GM23248 (cell line): ENCODE measurements around the gene GSE1. TPM values are rescaled to one million over a fixed set of nuclear protein-coding genes. Genes with fewer than 3 reads are reported as not detected.
A peak's percentile ranks its signal among the peaks of the same experiment; 100 is the strongest.

ENCODE experiments used
- DNase-seq: peaks from one replicate; pipeline ENCODE4 v3.0.0-alpha.2; 2015
- H2AFZ ChIP-seq: fragments of 200-600 bp; sonication (generic); 2 replicates; pipeline ENCODE4 v1.6.1; 2016; ENCODE audit warnings: antibody characterized with exemption
- H3F3A ChIP-seq: fragments of 200-600 bp; sonication (generic); 2 replicates; pipeline ENCODE4 v1.6.1; 2016; ENCODE audit warnings: mild to moderate bottlenecking, antibody characterized with exemption, mixed run types; ENCODE audit not compliant: insufficient read depth
- H3K27ac ChIP-seq: fragments of 200-600 bp; sonication (generic); 2 replicates; pipeline ENCODE4 v1.5.1; 2016; ENCODE audit warnings: mild to moderate bottlenecking
- H3K27me3 ChIP-seq: fragments of 200-600 bp; sonication (generic); replicated peaks from 2 replicates; pipeline ENCODE4 v1.6.1; 2016; ENCODE audit warnings: mild to moderate bottlenecking; ENCODE audit not compliant: insufficient read depth
- H3K36me3 ChIP-seq: fragments of 200-600 bp; sonication (generic); 2 replicates; pipeline ENCODE4 v1.6.1; 2016; ENCODE audit warnings: low read depth, mild to moderate bottlenecking
- H3K4me1 ChIP-seq: fragments of 200-600 bp; sonication (generic); 2 replicates; pipeline ENCODE4 v1.6.1; 2016; ENCODE audit warnings: mild to moderate bottlenecking; ENCODE audit not compliant: insufficient read depth
- H3K4me2 ChIP-seq: fragments of 200-600 bp; sonication (generic); one replicate; pipeline ENCODE4 v1.6.1; 2016; ENCODE audit warnings: mild to moderate bottlenecking; ENCODE audit not compliant: unreplicated experiment
- H3K4me3 ChIP-seq: fragments of 200-600 bp; sonication (generic); 2 replicates; pipeline ENCODE4 v1.5.1; 2016; ENCODE audit warnings: mild to moderate bottlenecking
- H3K79me2 ChIP-seq: fragments of 200-600 bp; sonication (generic); 2 replicates; pipeline ENCODE4 v1.6.1; 2016; ENCODE audit warnings: mild to moderate bottlenecking; ENCODE audit not compliant: insufficient read depth
- H3K9ac ChIP-seq: fragments of 200-600 bp; sonication (generic); 2 replicates; pipeline ENCODE4 v1.6.1; 2016; ENCODE audit warnings: mild to moderate bottlenecking
- H3K9me2 ChIP-seq: fragments of 200-600 bp; sonication (generic); 2 replicates; pipeline ENCODE4 v1.6.1; 2016; ENCODE audit warnings: mixed run types, mild to moderate bottlenecking, moderate library complexity; ENCODE audit not compliant: insufficient read depth
- H3K9me3 ChIP-seq: fragments of 200-600 bp; sonication (generic); one replicate; pipeline ENCODE4 v1.6.1; 2017; ENCODE audit warnings: low read depth
- H4K20me1 ChIP-seq: fragments of 200-600 bp; sonication (generic); 2 replicates; pipeline ENCODE4 v1.6.0; 2016; ENCODE audit not compliant: insufficient read depth
- EZH2 ChIP-seq: fragments of 200-600 bp; sonication (generic); IDR thresholded peaks from 2 replicates; pipeline ENCODE4 v1.6.1; 2018; ENCODE audit warnings: antibody characterized with exemption, mild to moderate bottlenecking; ENCODE audit not compliant: insufficient read depth, poor library complexity, severe bottlenecking
- EZH2phosphoT487 ChIP-seq: fragments of 200-600 bp; sonication (generic); IDR thresholded peaks from 2 replicates; pipeline ENCODE4 v1.6.1; 2018; ENCODE audit warnings: antibody characterized with exemption, moderate library complexity, mild to moderate bottlenecking, low read depth; ENCODE audit not compliant: insufficient read depth
- WGBS, 2 experiments: methylation state at CpG; one replicate each; pipeline ENCODE4 v1.1.6; 2015 to 2017; ENCODE audit warnings: low lambda C conversion rate in 2 of 2, low coverage in 1 of 2; ENCODE audit errors: missing lambda C conversion rate in 2 of 2; 5-methylcytosine and 5-hydroxymethylcytosine counted together
- in situ Hi-C: fragments of 300-500 bp; cut with MboI; formaldehyde crosslinking; loops from 2 replicates; pipeline ENCODE4 v1.15.0; 2020
- polyA plus RNA-seq: library from polyadenylated mRNA; unstranded; fragments of >200 nt; fragmentation: Nextera tagmentation; extraction: Ambion mirVana; gene quantifications from 2 replicates; pipeline ENCODE4 v1.2.1, GENCODE V29; 2016
- total RNA-seq: library from RNA; depleted of rRNA; stranded (reverse); fragments of >200 nt; shearing (Covaris generic); gene quantifications from 2 replicates; pipeline ENCODE4 v1.2.3, GENCODE V29; 2014

The GSE1 gene
- total and polyA plus RNA-seq, 2 experiments from 2014 or later: 11.6 to 35.1 TPM

DNA sequence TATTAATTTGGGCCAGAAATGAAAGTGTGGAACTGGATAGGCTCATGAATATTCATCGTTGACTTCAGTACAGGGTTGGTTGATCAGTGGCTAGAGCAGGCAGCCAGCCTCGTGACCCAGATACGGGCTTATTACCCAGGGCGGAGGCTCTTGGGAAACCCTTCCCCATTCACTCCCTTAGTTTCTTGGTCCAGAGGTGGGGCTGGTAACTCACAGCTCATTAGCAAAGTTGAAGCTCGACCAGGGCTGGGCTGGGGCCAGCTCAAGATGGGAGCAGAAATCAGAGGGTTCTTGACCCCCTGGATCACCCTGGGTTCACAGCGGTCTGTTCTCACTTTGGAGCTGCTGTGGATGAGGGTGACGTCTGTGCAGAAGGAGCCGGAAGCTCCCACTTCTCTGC is 44.6 kb upstream of the GSE1 start:
- no peak overlapping the region for H3K4me2 ChIP-seq
- in situ Hi-C loops: no loop called here
- no peak for TF ChIP-seq EZH2phosphoT487
- TF ChIP-seq EZH2: no peak
- no peak overlapping the region for H3K9ac ChIP-seq
- peaks cover 98% of the 10 kb centered on the region for H3K79me2 ChIP-seq
- H3K27ac ChIP-seq: no peak overlapping the region
- H4K20me1 ChIP-seq: peaks cover 12% of the 10 kb centered on the region
- no peak overlapping the region for H3K4me3 ChIP-seq
- no peaks in the 10 kb centered on the region for H3K27me3 ChIP-seq
- no peaks in the 10 kb centered on the region for H3F3A ChIP-seq
- WGBS, 2 experiments: 62 to 63% methylated on average over 8 of the region's 8 CpGs
- no peaks in the 10 kb centered on the region for H3K36me3 ChIP-seq
- peaks cover 3% of the 10 kb centered on the region; the same call in 1 of the 2 replicates for H3K4me1 ChIP-seq
- no peak overlapping the region for H2AFZ ChIP-seq
- no peaks in the 10 kb centered on the region for H3K9me3 ChIP-seq
- DNase-seq: no peak
- no peaks in the 10 kb centered on the region for H3K9me2 ChIP-seq

GRCh38 chr16:85569039-85569614 is 44.0 kb upstream of the GSE1 start:
- H3K9me3 ChIP-seq: no peaks in the 10 kb centered on the region
- WGBS, 2 experiments: 86 to 89% methylated on average over 11 of the region's 11 CpGs
- TF ChIP-seq EZH2: no peak
- no peak for TF ChIP-seq EZH2phosphoT487
- no peaks in the 10 kb centered on the region for H3F3A ChIP-seq
- no peak for DNase-seq
- in situ Hi-C loops: no loop called here
- H3K9me2 ChIP-seq: no peaks in the 10 kb centered on the region
- H2AFZ ChIP-seq: no peak overlapping the region
- H3K4me2 ChIP-seq: no peak overlapping the region
- H3K4me1 ChIP-seq: peaks cover 9% of the 10 kb centered on the region
- H3K4me3 ChIP-seq: no peak overlapping the region
- H3K9ac ChIP-seq: no peak overlapping the region
- H3K27ac ChIP-seq: no peak overlapping the region
- peaks cover 98% of the 10 kb centered on the region for H3K79me2 ChIP-seq
- H3K36me3 ChIP-seq: no peaks in the 10 kb centered on the region
- H4K20me1 ChIP-seq: peaks cover 7% of the 10 kb centered on the region
- no peaks in the 10 kb centered on the region for H3K27me3 ChIP-seq

DNA sequence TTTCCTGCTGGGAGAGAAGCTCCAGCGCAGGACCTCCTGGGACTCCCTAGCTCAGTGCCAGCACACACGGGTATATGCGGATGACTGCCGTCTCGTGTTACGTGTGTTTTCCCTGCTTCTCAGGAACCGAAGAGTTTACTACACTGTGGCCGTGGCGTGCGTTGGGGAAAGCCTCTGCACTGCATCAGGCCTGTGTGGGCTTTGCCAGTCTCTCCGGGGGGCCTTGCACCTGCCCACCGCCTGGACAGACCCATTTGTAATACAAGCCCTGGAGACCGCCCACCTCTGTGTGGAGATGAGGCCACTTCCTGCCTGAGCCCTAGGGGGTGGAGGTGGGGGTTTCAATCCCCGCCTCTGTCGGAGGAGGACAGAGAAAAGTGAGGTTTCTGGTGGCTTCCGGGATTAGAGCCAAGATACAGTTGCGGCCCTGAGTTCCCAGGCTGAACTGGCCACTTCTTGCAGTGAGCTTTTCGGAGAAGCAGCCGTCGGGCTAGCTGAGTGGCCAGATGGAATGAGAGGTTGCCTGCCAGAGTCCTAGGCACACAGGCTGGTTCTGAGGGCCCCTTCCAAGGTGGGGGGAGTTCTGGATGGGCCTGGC is 43.4 kb upstream of the GSE1 start:
- no peaks in the 10 kb centered on the region for H3K27me3 ChIP-seq
- H3K36me3 ChIP-seq: no peaks in the 10 kb centered on the region
- no peaks in the 10 kb centered on the region for H3F3A ChIP-seq
- H3K4me1 ChIP-seq: peaks cover 15% of the 10 kb centered on the region
- H4K20me1 ChIP-seq: peaks cover 3% of the 10 kb centered on the region; the same call in 1 of the 2 replicates
- no peak overlapping the region for H3K9ac ChIP-seq
- WGBS, 2 experiments: 78 to 80% methylated on average over 20 of the region's 20 CpGs
- no peak overlapping the region for H3K27ac ChIP-seq
- H3K4me3 ChIP-seq: no peak overlapping the region
- H3K4me2 ChIP-seq: no peak overlapping the region
- DNase-seq: peak; percentile 47
- in situ Hi-C loops: no loop called here
- H2AFZ ChIP-seq: no peak overlapping the region
- peaks cover 98% of the 10 kb centered on the region for H3K79me2 ChIP-seq
- no peak for TF ChIP-seq EZH2
- no peak for TF ChIP-seq EZH2phosphoT487
- H3K9me3 ChIP-seq: no peaks in the 10 kb centered on the region
- H3K9me2 ChIP-seq: no peaks in the 10 kb centered on the region

- peaks cover 98% of the 10 kb centered on the region for H3K79me2 ChIP-seq
- no peaks in the 10 kb centered on the region for H3K9me2 ChIP-seq
- no peak overlapping the region for H3K9ac ChIP-seq
- WGBS, 2 experiments: 88 to 90% methylated on average over 13 of the region's 13 CpGs
- H3K27ac ChIP-seq: no peak overlapping the region
- no peak for DNase-seq
- no peak overlapping the region for H3K4me2 ChIP-seq
- H3K4me1 ChIP-seq: peaks cover 15% of the 10 kb centered on the region
- H3K36me3 ChIP-seq: no peaks in the 10 kb centered on the region
- H3K27me3 ChIP-seq: no peaks in the 10 kb centered on the region
- H3F3A ChIP-seq: no peaks in the 10 kb centered on the region
- in situ Hi-C loops: no loop called here
- TF ChIP-seq EZH2phosphoT487: no peak
- TF ChIP-seq EZH2: no peak
- no peaks in the 10 kb centered on the region for H3K9me3 ChIP-seq
- no peak overlapping the region for H2AFZ ChIP-seq
- peaks cover 4% of the 10 kb centered on the region for H4K20me1 ChIP-seq
- no peak overlapping the region for H3K4me3 ChIP-seq
Observed at GRCh38 chr16:85570213-85570734, 42.8 kb upstream of the GSE1 start.
